ENCODE data around the gene PTPN9. TPM values are rescaled to one million over a fixed set of nuclear protein-coding genes. Genes with fewer than 3 reads are reported as not detected.
"Not testable (repeated sequence)": the region's sequence is repeated elsewhere in the genome, so short reads cannot be mapped to it uniquely, and the experiment has no call there.

Gene PTPN9
- total RNA-seq, 2 donors from 2014 or later, result 19.3 to 22.3 TPM

DNA sequence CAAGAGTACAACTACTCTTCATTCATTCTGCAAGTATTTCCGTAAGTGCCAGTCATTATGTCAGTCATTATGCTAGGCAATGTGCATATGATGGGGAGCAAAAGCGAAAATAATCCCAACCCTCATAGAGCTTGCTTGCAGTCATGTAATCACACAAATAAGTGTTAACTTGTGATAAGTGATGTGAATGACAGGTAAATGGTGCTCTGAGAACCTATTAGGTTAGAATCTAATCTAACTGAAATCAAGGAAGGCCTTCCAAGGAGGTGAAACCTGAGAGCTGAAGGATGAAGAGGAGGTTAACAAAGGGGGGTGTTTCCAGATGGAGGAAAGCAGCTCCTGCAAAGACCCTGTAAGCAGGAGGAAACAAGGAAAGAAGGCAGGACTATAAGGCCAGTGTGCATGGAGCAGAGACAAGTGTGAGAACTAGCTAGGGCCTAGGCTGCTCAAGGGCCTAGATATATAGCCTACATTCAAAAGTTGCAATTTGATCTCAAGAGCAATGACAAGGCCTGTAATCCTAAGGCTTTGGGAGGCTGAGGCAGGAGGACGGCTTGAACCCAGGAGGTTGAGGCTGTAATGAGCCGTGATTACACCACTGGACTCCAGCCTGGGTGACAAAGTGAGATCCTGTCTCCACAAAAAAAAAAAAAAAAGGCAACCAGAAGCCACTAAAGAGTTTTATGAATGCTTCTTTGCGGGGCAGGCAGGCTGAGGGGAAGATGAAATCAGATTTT lies 5.3 kb downstream of the PTPN9 start:
- no peak for TF ChIP-seq POLR2A (IDR thresholded peaks at IDR 0.05)
- H3K27me3 ChIP-seq (replicated peaks; ENCODE audit: insufficient read depth), result no peaks in the 10 kb centered on the region
- no peaks in the 10 kb centered on the region for H3K9me3 ChIP-seq
- H3K36me3 ChIP-seq, result no peaks in the 10 kb centered on the region
- intact Hi-C loops (cut with DNase I), result no loop called here
- H3K27ac ChIP-seq, result no peak overlapping the region
- H3K4me3 ChIP-seq, result no peak overlapping the region
- H3K4me1 ChIP-seq (replicated peaks), result no peaks in the 10 kb centered on the region
- no peak for DNase-seq (ENCODE audit: low spot score)
- WGBS, result 97% methylated on average over 5 of the region's 5 CpGs

DNA sequence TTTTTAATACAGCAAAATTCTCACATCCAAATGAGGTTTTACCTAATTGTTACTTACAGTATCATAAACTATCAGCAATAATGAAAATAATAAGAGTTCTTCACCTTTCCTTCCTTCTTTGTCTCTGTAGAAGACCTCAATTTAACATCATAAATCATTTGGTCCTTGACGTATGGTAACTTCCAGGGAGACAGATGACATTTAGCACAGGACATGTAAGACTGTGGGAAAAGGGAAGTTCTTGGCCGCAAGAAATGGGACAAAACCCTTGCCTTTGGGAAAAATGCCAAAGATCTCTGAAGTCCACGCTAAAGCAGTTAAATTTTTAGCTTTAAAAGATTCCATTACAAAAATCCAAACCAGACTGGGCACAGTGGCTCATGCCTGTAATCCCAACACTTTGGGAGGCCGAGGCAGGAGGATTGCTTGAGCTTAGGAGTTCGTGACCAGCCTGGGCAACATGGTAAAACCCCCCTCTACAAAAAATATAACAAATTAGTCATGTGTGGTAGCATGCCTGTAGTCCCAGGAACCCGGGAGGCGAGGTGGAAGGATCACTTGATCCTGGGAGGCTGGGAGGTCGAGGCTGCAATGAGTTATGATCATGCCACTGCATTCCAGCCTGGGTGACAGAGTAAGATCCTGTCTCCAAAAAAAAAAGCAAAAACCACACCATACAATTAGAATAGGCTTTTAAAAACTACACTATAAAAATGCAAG lies 8.8 kb downstream of the PTPN9 start:
- Histone ChIP-seq H3K4me1 (replicated peaks) (no peaks in the 10 kb centered on the region), H3K4me3 (no peak overlapping the region), H3K27ac (no peak overlapping the region), H3K36me3 (no peaks in the 10 kb centered on the region), H3K9me3 (no peaks in the 10 kb centered on the region), H3K27me3 (replicated peaks; ENCODE audit: insufficient read depth) (no peaks in the 10 kb centered on the region)
- TF ChIP-seq POLR2AphosphoS5 (IDR thresholded peaks at IDR 0.05) (no peak), POLR2A (IDR thresholded peaks at IDR 0.05) (no peak)
- TF ChIP-seq, protein P1, sequence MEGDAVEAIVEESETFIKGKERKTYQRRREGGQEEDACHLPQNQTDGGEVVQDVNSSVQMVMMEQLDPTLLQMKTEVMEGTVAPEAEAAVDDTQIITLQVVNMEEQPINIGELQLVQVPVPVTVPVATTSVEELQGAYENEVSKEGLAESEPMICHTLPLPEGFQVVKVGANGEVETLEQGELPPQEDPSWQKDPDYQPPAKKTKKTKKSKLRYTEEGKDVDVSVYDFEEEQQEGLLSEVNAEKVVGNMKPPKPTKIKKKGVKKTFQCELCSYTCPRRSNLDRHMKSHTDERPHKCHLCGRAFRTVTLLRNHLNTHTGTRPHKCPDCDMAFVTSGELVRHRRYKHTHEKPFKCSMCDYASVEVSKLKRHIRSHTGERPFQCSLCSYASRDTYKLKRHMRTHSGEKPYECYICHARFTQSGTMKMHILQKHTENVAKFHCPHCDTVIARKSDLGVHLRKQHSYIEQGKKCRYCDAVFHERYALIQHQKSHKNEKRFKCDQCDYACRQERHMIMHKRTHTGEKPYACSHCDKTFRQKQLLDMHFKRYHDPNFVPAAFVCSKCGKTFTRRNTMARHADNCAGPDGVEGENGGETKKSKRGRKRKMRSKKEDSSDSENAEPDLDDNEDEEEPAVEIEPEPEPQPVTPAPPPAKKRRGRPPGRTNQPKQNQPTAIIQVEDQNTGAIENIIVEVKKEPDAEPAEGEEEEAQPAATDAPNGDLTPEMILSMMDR (IDR thresholded peaks at IDR 0.05), result no peak
- DNase-seq (ENCODE audit: low spot score), result no peak
- WGBS, result 76% methylated on average over 8 of the region's 8 CpGs
- intact Hi-C loops (cut with DNase I), result no loop called here

DNA sequence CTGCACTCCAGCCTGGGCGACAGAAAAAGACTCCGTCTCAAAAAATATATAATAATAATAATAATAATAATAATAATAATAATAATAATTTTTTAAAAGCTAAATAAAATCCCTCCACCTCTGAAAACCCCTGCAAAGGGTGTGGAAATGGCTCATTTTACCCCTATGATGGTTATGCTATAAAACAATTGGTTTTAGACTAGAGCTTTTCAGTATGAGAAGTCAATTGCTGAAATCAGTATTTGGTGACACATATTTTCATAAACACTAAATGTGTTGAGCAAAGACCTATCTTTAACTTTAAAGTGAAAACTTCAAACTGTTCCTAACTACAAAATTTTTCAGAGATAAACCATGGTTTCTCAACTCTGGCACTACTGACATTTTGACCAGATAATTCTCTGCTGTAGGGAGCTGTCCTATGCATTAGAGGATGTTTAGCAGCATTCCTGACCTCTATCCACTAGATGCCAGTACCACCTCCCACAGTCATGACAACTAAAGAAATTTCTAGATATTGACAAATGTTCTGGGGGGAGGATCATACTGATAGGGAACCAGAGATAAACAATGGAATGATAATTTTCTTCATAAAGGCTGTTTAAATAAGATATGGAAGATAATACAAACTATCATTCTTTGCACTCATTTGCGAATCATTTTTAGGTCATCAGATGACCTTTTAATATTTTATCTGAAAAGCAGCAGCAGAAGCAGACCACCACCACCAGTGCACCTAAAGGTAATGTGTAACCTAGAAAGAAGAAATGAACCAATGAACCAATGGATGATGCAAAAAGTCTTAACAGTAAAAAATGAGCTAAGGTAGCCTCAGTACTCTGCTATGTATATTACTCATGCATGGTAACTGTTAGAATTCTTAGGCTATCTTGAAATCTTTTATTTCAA lies 13.8 kb downstream of the PTPN9 start:
- Histone ChIP-seq H3K36me3 (no peaks in the 10 kb centered on the region), H3K4me1 (replicated peaks) (no peaks in the 10 kb centered on the region), H3K4me3 (no peak overlapping the region), H3K27me3 (replicated peaks; ENCODE audit: insufficient read depth) (no peaks in the 10 kb centered on the region), H3K27ac (no peak overlapping the region), H3K9me3 (no peaks in the 10 kb centered on the region)
- DNase-seq (ENCODE audit: low spot score), result no peak
- intact Hi-C loops (cut with DNase I), result no loop called here
- TF ChIP-seq, protein P1 (IDR thresholded peaks at IDR 0.05), result no peak
- TF ChIP-seq POLR2AphosphoS5 (IDR thresholded peaks at IDR 0.05) (no peak), POLR2A (IDR thresholded peaks at IDR 0.05) (no peak)
- WGBS, result 94% methylated on average over 3 of the region's 3 CpGs

DNA sequence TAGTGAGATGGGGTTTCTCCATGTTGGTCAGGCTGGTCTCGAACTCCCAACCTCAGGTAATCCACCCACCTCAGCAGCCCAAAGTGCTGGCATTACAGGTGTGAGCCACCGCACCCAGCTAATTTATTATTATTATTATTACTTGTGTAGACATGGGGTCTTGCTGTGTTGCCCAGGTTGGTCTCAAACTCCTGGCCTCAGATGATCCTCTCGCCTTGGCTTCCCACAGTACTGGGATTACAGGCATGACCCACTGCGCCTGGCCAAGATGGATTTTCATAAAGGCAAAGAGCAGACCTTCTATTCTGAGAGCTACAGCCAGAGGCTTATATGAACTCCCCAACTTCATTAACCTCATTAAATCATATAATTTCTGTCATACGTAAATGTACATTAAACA lies 17.2 kb downstream of the PTPN9 start:
- TF ChIP-seq POLR2AphosphoS5 (IDR thresholded peaks at IDR 0.05) (no peak), POLR2A (IDR thresholded peaks at IDR 0.05) (no peak)
- TF ChIP-seq, protein P1 (IDR thresholded peaks at IDR 0.05), result no peak
- Histone ChIP-seq H3K27ac (no peak overlapping the region), H3K4me3 (no peak overlapping the region), H3K4me1 (replicated peaks) (no peaks in the 10 kb centered on the region), H3K36me3 (no peaks in the 10 kb centered on the region), H3K27me3 (replicated peaks; ENCODE audit: insufficient read depth) (no peaks in the 10 kb centered on the region), H3K9me3 (no peaks in the 10 kb centered on the region)
- DNase-seq (ENCODE audit: low spot score), result no peak
- intact Hi-C loops (cut with DNase I), result no loop called here
- WGBS, result 88% methylated on average over 5 of the region's 5 CpGs

DNA sequence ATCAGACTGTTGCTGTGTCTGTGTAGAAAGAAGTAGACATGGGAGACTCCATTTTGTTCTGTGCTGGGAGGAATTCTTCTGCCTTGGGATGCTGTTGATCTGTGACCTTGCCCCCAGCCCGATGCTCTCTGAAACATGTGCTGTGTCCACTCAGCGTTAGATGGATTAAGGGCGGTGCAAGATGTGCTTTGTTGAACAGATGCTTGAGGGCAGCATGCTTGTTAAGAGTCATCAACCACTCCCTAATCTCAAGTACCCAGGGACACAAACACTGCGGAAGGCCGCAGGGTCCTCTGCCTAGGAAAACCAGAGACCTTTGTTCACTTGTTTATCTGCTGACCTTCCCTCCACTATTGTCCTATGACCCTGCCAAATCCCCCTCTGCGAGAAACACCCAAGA lies 19.8 kb downstream of the PTPN9 start:
- DNase-seq (ENCODE audit: low spot score); H3K27me3 ChIP-seq (replicated peaks; ENCODE audit: insufficient read depth); H3K4me3 ChIP-seq; H3K9me3 ChIP-seq; intact Hi-C loops (cut with DNase I); H3K36me3 ChIP-seq; H3K27ac ChIP-seq; H3K4me1 ChIP-seq (replicated peaks): not testable (repeated sequence)
- 95% methylated on average over 6 of the region's 6 CpGs for WGBS

DNA sequence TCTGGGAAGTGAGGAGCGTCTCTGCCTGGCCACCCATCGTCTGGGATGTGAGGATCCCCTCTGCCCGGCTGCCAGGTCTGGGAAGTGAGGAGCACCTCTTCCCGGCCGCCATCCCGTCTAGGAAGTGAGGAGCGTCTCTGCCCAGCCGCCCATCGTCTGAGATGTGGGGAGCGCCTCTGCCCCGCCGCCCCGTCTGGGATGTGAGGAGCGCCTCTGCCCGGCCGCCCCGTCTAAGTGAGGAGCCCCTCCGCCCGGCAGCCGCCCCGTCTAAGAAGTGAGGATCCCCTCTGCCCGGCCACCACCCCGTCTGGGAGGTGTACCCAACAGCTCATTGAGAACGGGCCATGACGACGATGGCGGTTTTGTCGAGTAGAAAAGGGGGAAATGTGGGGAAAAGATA lies 20.2 kb downstream of the PTPN9 start:
- not testable (repeated sequence) for H3K9me3 ChIP-seq

More for the DNA sequence above, 20.2 kb downstream of the PTPN9 start:
- H3K27me3 ChIP-seq (replicated peaks; ENCODE audit: insufficient read depth); DNase-seq (ENCODE audit: low spot score); H3K4me1 ChIP-seq (replicated peaks); H3K36me3 ChIP-seq; H3K4me3 ChIP-seq; intact Hi-C loops (cut with DNase I); H3K27ac ChIP-seq: not testable (repeated sequence)
- 95% methylated on average over 19 of the region's 28 CpGs for WGBS

All from prostate gland (tissue), 2 donors.